Measurements from ENCODE around the gene LRIT2. TPM values are rescaled to one million over a fixed set of nuclear protein-coding genes. Genes with fewer than 3 reads are reported as not detected.

Gene LRIT2
- total RNA-seq, 1 experiment from 2014 or later = not detected

- ChIA-PET CTCF (no interaction called here), POLR2A (ENCODE audit: low non-redundant PET) (no interaction called here)
- H3K9me3 ChIP-seq (ENCODE audit: low read depth, low read length, poor library complexity, severe bottlenecking) = no peaks in the 10 kb centered on the region
- H3K27me3 ChIP-seq (replicated peaks; ENCODE audit: insufficient read depth, low read depth, low read length, poor library complexity) = peaks cover 3% of the 10 kb centered on the region
- H3K4me3 ChIP-seq (ENCODE audit: low read depth, low read length, poor library complexity, severe bottlenecking) = no peak overlapping the region
- H3K4me1 ChIP-seq (ENCODE audit: insufficient read depth, low read length, poor library complexity, severe bottlenecking) = no peaks in the 10 kb centered on the region
- intact Hi-C loops (cut with micrococcal nuclease; ENCODE audit: unreplicated experiment) = loop anchor here (5.0 kb wide), 1 partner anchor 456 kb away; no protein-coding TSS in a partner anchor
- BruUV-seq (replicated peaks) = no TSS peak
- H3K36me3 ChIP-seq (ENCODE audit: insufficient read depth, low read length, poor library complexity, severe bottlenecking) = no peaks in the 10 kb centered on the region
- TF ChIP-seq CTCF (conservative IDR thresholded peaks at IDR 0.05; ENCODE audit: low read depth, low read length) (no peak), EZH2 (IDR thresholded peaks at IDR 0.05; ENCODE audit: borderline replicate concordance, low read depth, low read length, poor library complexity, severe bottlenecking) (no peak)
- no peak overlapping the region for H3K27ac ChIP-seq (ENCODE audit: low read depth, low read length, poor library complexity, severe bottlenecking)
- no peak for DNase-seq (ENCODE audit: low spot score)
These were observed 36.0 kb upstream of the LRIT2 start for GRCh38 chr10:84261236-84261915.

- Histone ChIP-seq H3K9me3 (ENCODE audit: low read depth, low read length, poor library complexity, severe bottlenecking) (no peaks in the 10 kb centered on the region), H3K27ac (ENCODE audit: low read depth, low read length, poor library complexity, severe bottlenecking) (no peak overlapping the region), H3K36me3 (ENCODE audit: insufficient read depth, low read length, poor library complexity, severe bottlenecking) (no peaks in the 10 kb centered on the region), H3K27me3 (replicated peaks; ENCODE audit: insufficient read depth, low read depth, low read length, poor library complexity) (peaks cover 10% of the 10 kb centered on the region), H3K4me1 (ENCODE audit: insufficient read depth, low read length, poor library complexity, severe bottlenecking) (no peaks in the 10 kb centered on the region), H3K4me3 (ENCODE audit: low read depth, low read length, poor library complexity, severe bottlenecking) (no peak overlapping the region)
- no TSS peak for BruUV-seq (replicated peaks)
- no peak for DNase-seq (ENCODE audit: low spot score)
- intact Hi-C loops (cut with micrococcal nuclease; ENCODE audit: unreplicated experiment) = no loop called here
- TF ChIP-seq CTCF (conservative IDR thresholded peaks at IDR 0.05; ENCODE audit: low read depth, low read length) (no peak), EZH2 (IDR thresholded peaks at IDR 0.05; ENCODE audit: borderline replicate concordance, low read depth, low read length, poor library complexity, severe bottlenecking) (no peak)
- CTCF ChIA-PET = no interaction called here
- POLR2A ChIA-PET (ENCODE audit: low non-redundant PET) = no interaction called here
These were observed 32.8 kb upstream of the LRIT2 start for GRCh38 chr10:84258034-84258695.

- intact Hi-C loops (cut with micrococcal nuclease; ENCODE audit: unreplicated experiment) = no loop called here
- ChIA-PET CTCF (no interaction called here), POLR2A (ENCODE audit: low non-redundant PET) (no interaction called here)
- Histone ChIP-seq H3K27me3 (replicated peaks; ENCODE audit: insufficient read depth, low read depth, low read length, poor library complexity) (peaks cover 7% of the 10 kb centered on the region), H3K4me3 (ENCODE audit: low read depth, low read length, poor library complexity, severe bottlenecking) (no peak overlapping the region), H3K9me3 (ENCODE audit: low read depth, low read length, poor library complexity, severe bottlenecking) (no peaks in the 10 kb centered on the region), H3K27ac (ENCODE audit: low read depth, low read length, poor library complexity, severe bottlenecking) (no peak overlapping the region), H3K36me3 (ENCODE audit: insufficient read depth, low read length, poor library complexity, severe bottlenecking) (no peaks in the 10 kb centered on the region), H3K4me1 (ENCODE audit: insufficient read depth, low read length, poor library complexity, severe bottlenecking) (no peaks in the 10 kb centered on the region)
- TF ChIP-seq CTCF (conservative IDR thresholded peaks at IDR 0.05; ENCODE audit: low read depth, low read length) (no peak), EZH2 (IDR thresholded peaks at IDR 0.05; ENCODE audit: borderline replicate concordance, low read depth, low read length, poor library complexity, severe bottlenecking) (no peak)
- DNase-seq (ENCODE audit: low spot score) = no peak
- BruUV-seq (replicated peaks) = no TSS peak
These were observed 32.1 kb upstream of the LRIT2 start for GRCh38 chr10:84257343-84258020.
